ENCODE data around the gene TSLP. TPM values are rescaled to one million over a fixed set of nuclear protein-coding genes. Genes with fewer than 3 reads are reported as not detected.
A peak's percentile ranks its signal among the peaks of the same experiment; 100 is the strongest.

The TSLP gene
- total and polyA plus RNA-seq, 9 of the 15 experiments (the other 6 are each of a cell fraction or from before 2014, with no cell fraction given), result 0.09 to 2.8 (median 1.2) TPM

- TF ChIP-seq CUX1 (CRISPR knock-in tag; IDR thresholded peaks at IDR 0.05), result no peak
- TF ChIP-seq USF1 (CRISPR knock-in tag; IDR thresholded peaks at IDR 0.05), result peak; percentile 53
- peak; percentile 39; the same call in 1 of the 2 replicates for TF ChIP-seq KLF13 (tag; IDR thresholded peaks at IDR 0.05; ENCODE audit: borderline replicate concordance, low read depth)
- TF ChIP-seq ZNF41 (CRISPR knock-in tag; conservative IDR thresholded peaks at IDR 0.05), result 0 out of 2 replicates have a peak, but pooled peaks have one; percentile 11
- TF ChIP-seq, protein P1, sequence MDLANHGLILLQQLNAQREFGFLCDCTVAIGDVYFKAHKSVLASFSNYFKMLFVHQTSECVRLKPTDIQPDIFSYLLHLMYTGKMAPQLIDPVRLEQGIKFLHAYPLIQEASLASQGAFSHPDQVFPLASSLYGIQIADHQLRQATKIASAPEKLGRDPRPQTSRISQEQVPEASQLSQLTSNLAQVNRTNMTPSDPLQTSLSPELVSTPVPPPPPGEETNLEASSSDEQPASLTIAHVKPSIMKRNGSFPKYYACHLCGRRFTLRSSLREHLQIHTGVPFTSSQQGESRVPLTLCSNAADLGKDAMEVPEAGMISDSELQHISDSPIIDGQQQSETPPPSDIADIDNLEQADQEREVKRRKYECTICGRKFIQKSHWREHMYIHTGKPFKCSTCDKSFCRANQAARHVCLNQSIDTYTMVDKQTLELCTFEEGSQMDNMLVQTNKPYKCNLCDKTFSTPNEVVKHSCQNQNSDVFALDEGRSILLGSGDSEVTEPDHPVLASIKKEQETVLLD (IDR thresholded peaks at IDR 0.05), result peak; percentile 28; the same call in 1 of the 2 replicates
- no peak for TF ChIP-seq ZNF282 (CRISPR knock-in tag; IDR thresholded peaks at IDR 0.05)
- TF ChIP-seq TEAD4 (IDR thresholded peaks at IDR 0.05; ENCODE audit: low read length), result peak; percentile 67; the same call in 1 of the 2 replicates
- TF ChIP-seq TEAD4 (CRISPR knock-in tag; IDR thresholded peaks at IDR 0.05; ENCODE audit: borderline replicate concordance), result no peak; the same call in 1 of the 2 replicates
- 0 out of 2 replicates have a peak, but pooled peaks have one; percentile 58 for TF ChIP-seq PREB (CRISPR knock-in tag; IDR thresholded peaks at IDR 0.05)
- TF ChIP-seq TARDBP (IDR thresholded peaks at IDR 0.05), result no peak
- no peak for TF ChIP-seq ZFPM2 (CRISPR knock-in tag; IDR thresholded peaks at IDR 0.05)
- peak; percentile 73 for TF ChIP-seq JUND (IDR thresholded peaks at IDR 0.05; ENCODE audit: borderline replicate concordance, low read depth, low read length)
- TF ChIP-seq JUND (tag; IDR thresholded peaks at IDR 0.05; ENCODE audit: borderline replicate concordance, low read depth, low read length), result peak; percentile 50; the same call in 2 of the 3 replicates
- TF ChIP-seq RFX7 (CRISPR knock-in tag; IDR thresholded peaks at IDR 0.05), result no peak
- no peak for TF ChIP-seq CBFA2T3 (IDR thresholded peaks at IDR 0.05)
- TF ChIP-seq KDM1A (IDR thresholded peaks at IDR 0.05), result no peak
- no peak for TF ChIP-seq BRF1 (IDR thresholded peaks at IDR 0.05; ENCODE audit: borderline replicate concordance, extremely low read depth, insufficient read length)
Observed at GRCh38 chr5:111092062-111092853, 20.7 kb downstream of the TSLP start, which contains the start of gene WDR36 (continued).
